ENCODE measurements around the gene ZNF839. TPM values are rescaled to one million over a fixed set of nuclear protein-coding genes. Genes with fewer than 3 reads are reported as not detected.

Gene ZNF839
- total and polyA plus RNA-seq, 4 experiments from 2014 or later, result 4.0 to 21.7 (median 13.0) TPM

- H3K27me3 ChIP-seq (ENCODE audit: insufficient read depth, low read length), result no peaks in the 10 kb centered on the region
- no peaks in the 10 kb centered on the region for H3K4me1 ChIP-seq (ENCODE audit: insufficient read depth, low read length)
- no peak overlapping the region for H3K4me3 ChIP-seq (ENCODE audit: low read length in 2 of 2)
- H3K27me3 Mint-ChIP-seq, result no peaks in the 10 kb centered on the region
- H3K4me3 Mint-ChIP-seq, result no peak overlapping the region
- POLR2A ChIA-PET (ENCODE audit: partially characterized antibody), result no interaction called here
- peaks cover 3% of the 10 kb centered on the region for H3K36me3 ChIP-seq (ENCODE audit: insufficient read depth, low read length)
- intact Hi-C loops (cut with micrococcal nuclease), result no loop called here
- no peak for DNase-seq
- no peaks in the 10 kb centered on the region for H3K9me3 Mint-ChIP-seq
- H3K36me3 Mint-ChIP-seq, result peaks cover 17 to 25% of the 10 kb centered on the region in 2 donors
- peak overlapping the region in 1 of 7 donors; percentile 74 for H3K27ac Mint-ChIP-seq
- peaks cover 0 to 12% (median 8%) of the 10 kb centered on the region in 4 donors for H3K4me1 Mint-ChIP-seq
- no peaks in the 10 kb centered on the region for H3K9me3 ChIP-seq (ENCODE audit: control insufficient read depth in 1 of 2, low read length in 2 of 2)
- CTCF ChIA-PET (ENCODE audit: partially characterized antibody), result no interaction called here
- H3K27ac ChIP-seq (ENCODE audit: low read depth, low read length), result no peak overlapping the region
Observed at GRCh38 chr14:102375119-102375518, 55.6 kb downstream of the ZNF839 start.

- CTCF ChIA-PET (ENCODE audit: partially characterized antibody), result no interaction called here
- no peaks in the 10 kb centered on the region for H3K4me1 ChIP-seq (ENCODE audit: insufficient read depth, low read length)
- no peaks in the 10 kb centered on the region for H3K27me3 ChIP-seq (ENCODE audit: insufficient read depth, low read length)
- POLR2A ChIA-PET (ENCODE audit: partially characterized antibody), result interaction anchor here (0.6 kb wide), 1 partner anchor 112 kb away, joined by 3 read pairs; no protein-coding TSS in a partner anchor
- peaks cover 3% of the 10 kb centered on the region for H3K36me3 ChIP-seq (ENCODE audit: insufficient read depth, low read length)
- H3K4me3 ChIP-seq (ENCODE audit: low read length in 2 of 2), result no peak overlapping the region
- H3K27me3 Mint-ChIP-seq, result no peaks in the 10 kb centered on the region
- no peaks in the 10 kb centered on the region for H3K9me3 ChIP-seq (ENCODE audit: control insufficient read depth in 1 of 2, low read length in 2 of 2)
- peaks cover 15 to 22% of the 10 kb centered on the region in 2 donors for H3K36me3 Mint-ChIP-seq
- intact Hi-C loops (cut with micrococcal nuclease), result no loop called here
- H3K4me1 Mint-ChIP-seq, result peaks cover 0 to 4% (median 0%) of the 10 kb centered on the region in 4 donors
- no peak overlapping the region for H3K4me3 Mint-ChIP-seq
- H3K27ac ChIP-seq (ENCODE audit: low read depth, low read length), result no peak overlapping the region
- no peak for DNase-seq
- H3K9me3 Mint-ChIP-seq, result no peaks in the 10 kb centered on the region
- no peak overlapping the region for H3K27ac Mint-ChIP-seq
Observed at GRCh38 chr14:102377696-102378095, 58.1 kb downstream of the ZNF839 start.

GRCh38 chr14:102378830-102379229, 59.3 kb downstream of the ZNF839 start:
- Mint-ChIP-seq H3K9me3 (no peaks in the 10 kb centered on the region), H3K4me1 (peaks cover 0 to 4% (median 0%) of the 10 kb centered on the region in 4 donors), H3K36me3 (peaks cover 15 to 22% of the 10 kb centered on the region in 2 donors), H3K27me3 (no peaks in the 10 kb centered on the region), H3K27ac (no peak overlapping the region), H3K4me3 (no peak overlapping the region)
- intact Hi-C loops (cut with micrococcal nuclease), result no loop called here
- no peaks in the 10 kb centered on the region for H3K27me3 ChIP-seq (ENCODE audit: insufficient read depth, low read length)
- no peaks in the 10 kb centered on the region for H3K36me3 ChIP-seq (ENCODE audit: insufficient read depth, low read length)
- DNase-seq, result no peak
- POLR2A ChIA-PET (ENCODE audit: partially characterized antibody), result no interaction called here
- no peaks in the 10 kb centered on the region for H3K9me3 ChIP-seq (ENCODE audit: control insufficient read depth in 1 of 2, low read length in 2 of 2)
- H3K4me1 ChIP-seq (ENCODE audit: insufficient read depth, low read length), result no peaks in the 10 kb centered on the region
- CTCF ChIA-PET (ENCODE audit: partially characterized antibody), result no interaction called here
- H3K4me3 ChIP-seq (ENCODE audit: low read length in 2 of 2), result no peak overlapping the region
- no peak overlapping the region for H3K27ac ChIP-seq (ENCODE audit: low read depth, low read length)

- Mint-ChIP-seq H3K27me3 (no peaks in the 10 kb centered on the region), H3K36me3 (peaks cover 0 to 7% of the 10 kb centered on the region in 2 donors), H3K9me3 (no peaks in the 10 kb centered on the region), H3K4me1 (peaks cover 0 to 1% (median 0%) of the 10 kb centered on the region in 4 donors), H3K27ac (no peak overlapping the region), H3K4me3 (no peak overlapping the region)
- intact Hi-C loops (cut with micrococcal nuclease), result no loop called here
- Histone ChIP-seq H3K4me1 (ENCODE audit: insufficient read depth, low read length) (no peaks in the 10 kb centered on the region), H3K36me3 (ENCODE audit: insufficient read depth, low read length) (no peaks in the 10 kb centered on the region), H3K9me3 (ENCODE audit: control insufficient read depth in 1 of 2, low read length in 2 of 2) (no peaks in the 10 kb centered on the region), H3K27ac (ENCODE audit: low read depth, low read length) (no peak overlapping the region), H3K4me3 (ENCODE audit: low read length in 2 of 2) (no peak overlapping the region), H3K27me3 (ENCODE audit: insufficient read depth, low read length) (no peaks in the 10 kb centered on the region)
- DNase-seq, result no peak
- ChIA-PET CTCF (ENCODE audit: partially characterized antibody) (no interaction called here), POLR2A (ENCODE audit: partially characterized antibody) (no interaction called here)
Observed at GRCh38 chr14:102387086-102387485, 67.5 kb downstream of the ZNF839 start.

- H3K36me3 Mint-ChIP-seq, result peaks cover 2 to 15% of the 10 kb centered on the region in 2 donors
- Histone ChIP-seq H3K4me3 (ENCODE audit: low read length in 2 of 2) (no peak overlapping the region), H3K4me1 (ENCODE audit: insufficient read depth, low read length) (no peaks in the 10 kb centered on the region), H3K27ac (ENCODE audit: low read depth, low read length) (no peak overlapping the region), H3K36me3 (ENCODE audit: insufficient read depth, low read length) (no peaks in the 10 kb centered on the region), H3K27me3 (ENCODE audit: insufficient read depth, low read length) (no peaks in the 10 kb centered on the region), H3K9me3 (ENCODE audit: control insufficient read depth in 1 of 2, low read length in 2 of 2) (no peaks in the 10 kb centered on the region)
- intact Hi-C loops (cut with micrococcal nuclease), result no loop called here
- H3K27me3 Mint-ChIP-seq, result no peaks in the 10 kb centered on the region
- H3K4me3 Mint-ChIP-seq, result no peak overlapping the region
- H3K9me3 Mint-ChIP-seq, result peaks cover 0 to 3% (median 0%) of the 10 kb centered on the region in 8 donors
- CTCF ChIA-PET (ENCODE audit: partially characterized antibody), result interaction anchor here (0.6 kb wide), 1 partner anchor 121 kb away, joined by 3 read pairs; no protein-coding TSS in a partner anchor
- H3K27ac Mint-ChIP-seq, result no peak overlapping the region
- H3K4me1 Mint-ChIP-seq, result peaks cover 0 to 4% (median 2%) of the 10 kb centered on the region in 4 donors
- POLR2A ChIA-PET (ENCODE audit: partially characterized antibody), result no interaction called here
- no peak for DNase-seq
Observed at GRCh38 chr14:102389246-102389645, 69.7 kb downstream of the ZNF839 start.

GRCh38 chr14:102390064-102390855, 70.7 kb downstream of the ZNF839 start:
- ChIA-PET CTCF (ENCODE audit: partially characterized antibody) (interaction anchor here (0.6 kb wide), 1 partner anchor 122 kb away, joined by 3 read pairs; no protein-coding TSS in a partner anchor), POLR2A (ENCODE audit: partially characterized antibody) (no interaction called here)
- no peaks in the 10 kb centered on the region for H3K27me3 Mint-ChIP-seq

More at GRCh38 chr14:102390064-102390855, 70.7 kb downstream of the ZNF839 start:
- Histone ChIP-seq H3K4me3 (ENCODE audit: low read length in 2 of 2) (no peak overlapping the region), H3K4me1 (ENCODE audit: insufficient read depth, low read length) (no peaks in the 10 kb centered on the region), H3K27me3 (ENCODE audit: insufficient read depth, low read length) (no peaks in the 10 kb centered on the region), H3K27ac (ENCODE audit: low read depth, low read length) (no peak overlapping the region), H3K36me3 (ENCODE audit: insufficient read depth, low read length) (no peaks in the 10 kb centered on the region), H3K9me3 (ENCODE audit: control insufficient read depth in 1 of 2, low read length in 2 of 2) (no peaks in the 10 kb centered on the region)
- DNase-seq, result no peak
- H3K27ac Mint-ChIP-seq, result no peak overlapping the region
- H3K4me1 Mint-ChIP-seq, result peaks cover 2 to 10% (median 6%) of the 10 kb centered on the region in 4 donors
- H3K36me3 Mint-ChIP-seq, result peaks cover 6 to 19% of the 10 kb centered on the region in 2 donors
- no peak overlapping the region for H3K4me3 Mint-ChIP-seq
- intact Hi-C loops (cut with micrococcal nuclease), result no loop called here
- H3K9me3 Mint-ChIP-seq, result peaks cover 0 to 3% (median 0%) of the 10 kb centered on the region in 8 donors

All from CD4-positive, alpha-beta memory T cell (primary cell).